GM18499 (cell line): ENCODE data around the gene AFG1L.
A peak's percentile ranks its signal among the peaks of the same experiment; 100 is the strongest.
"Not testable (repeated sequence)": the region's sequence is repeated elsewhere in the genome, so short reads cannot be mapped to it uniquely, and the experiment has no call there.

ENCODE experiments used
- ATAC-seq: cut with Tn5 transposase; IDR thresholded peaks from one replicate; pipeline ENCODE4 v1.9.1; 2021; ENCODE audit warnings: moderate number of reproducible peaks; ENCODE audit not compliant: insufficient read depth, unreplicated experiment

Gene AFG1L

GRCh38 chr6:108294727-108295625, at the start of gene AFG1L:
AFG1L (plus strand) TSS chr6:108295054; CDS start chr6:108295080, 26 bp downstream.
- peak; percentile 49 for ATAC-seq

- ATAC-seq, result not testable (repeated sequence)
These were observed 49.8 kb upstream of the AFG1L start for GRCh38 chr6:108245095-108245494.

- ATAC-seq, result no peak
These were observed 46.8 kb upstream of the AFG1L start for GRCh38 chr6:108247965-108248536.

- ATAC-seq, result no peak
These were observed 44.5 kb upstream of the AFG1L start for GRCh38 chr6:108250240-108250866.

GRCh38 chr6:108251252-108251651, 43.6 kb upstream of the AFG1L start:
- no peak for ATAC-seq

- no peak for ATAC-seq
These were observed 42.8 kb upstream of the AFG1L start for GRCh38 chr6:108252055-108252454.

GRCh38 chr6:108253241-108253640, 41.6 kb upstream of the AFG1L start:
- ATAC-seq, result no peak

- ATAC-seq, result no peak
These were observed 40.1 kb upstream of the AFG1L start for GRCh38 chr6:108254433-108255410.

- ATAC-seq, result no peak
These were observed 34.6 kb upstream of the AFG1L start for GRCh38 chr6:108260126-108260808.

- peak; percentile 73 for ATAC-seq
These were observed 33.9 kb upstream of the AFG1L start, which contains the start of gene SNX3 for GRCh38 chr6:108260809-108261569. SNX3 (minus strand) TSS chr6:108261040; CDS start chr6:108260921, 119 bp downstream.

- ATAC-seq, result no peak
These were observed 31.5 kb upstream of the AFG1L start for GRCh38 chr6:108263371-108263770.

GRCh38 chr6:108268845-108269244, 26.0 kb upstream of the AFG1L start:
- no peak for ATAC-seq

GRCh38 chr6:108269955-108270354, 24.9 kb upstream of the AFG1L start:
- ATAC-seq, result not testable (repeated sequence)

- ATAC-seq, result no peak
These were observed 20.3 kb upstream of the AFG1L start for GRCh38 chr6:108274546-108274945.

GRCh38 chr6:108275976-108276375, 18.9 kb upstream of the AFG1L start:
- ATAC-seq, result no peak

GRCh38 chr6:108277295-108277694, 17.6 kb upstream of the AFG1L start:
- no peak for ATAC-seq

- ATAC-seq, result no peak
These were observed 17.0 kb upstream of the AFG1L start for GRCh38 chr6:108277831-108278230.

GRCh38 chr6:108285381-108285780, 9.5 kb upstream of the AFG1L start:
- no peak for ATAC-seq

- no peak for ATAC-seq
These were observed 8.5 kb upstream of the AFG1L start for GRCh38 chr6:108286366-108286765.
